GM23338 (cell line): ENCODE data around the gene PTGER4. TPM values are rescaled to one million over a fixed set of nuclear protein-coding genes. Genes with fewer than 3 reads are reported as not detected.
"Not testable (repeated sequence)": the region's sequence is repeated elsewhere in the genome, so short reads cannot be mapped to it uniquely, and the experiment has no call there.

ENCODE experiments used
- ATAC-seq: fragments of 200-7000 bp; cut with Tn5 transposase; 3 replicates; pipeline ENCODE4 v1.9.1; 2020
- DNase-seq: peaks from one replicate; pipeline ENCODE4 v3.0.0-alpha.2; 2015; ENCODE audit warnings: low spot score
- H2AFZ ChIP-seq: fragments of 200-600 bp; sonication (generic); 2 replicates; pipeline ENCODE4 v1.8.0; 2016; ENCODE audit warnings: antibody characterized with exemption, mild to moderate bottlenecking, moderate library complexity
- H3F3A ChIP-seq: fragments of 200-600 bp; sonication (generic); replicated peaks from 2 replicates; pipeline ENCODE4 v1.8.0; 2017; ENCODE audit warnings: antibody characterized with exemption, mixed run types, low read depth
- H3K27ac ChIP-seq: fragments of 200-600 bp; sonication (generic); 2 replicates; pipeline ENCODE4 v1.6.1; 2016; ENCODE audit warnings: low read depth
- H3K27me3 ChIP-seq: fragments of 200-600 bp; sonication (generic); 2 replicates; pipeline ENCODE4 v1.8.0; 2016; ENCODE audit warnings: mild to moderate bottlenecking, mixed run types, moderate library complexity; ENCODE audit not compliant: insufficient read depth
- H3K36me3 ChIP-seq: fragments of 200-600 bp; sonication (generic); 2 replicates; pipeline ENCODE4 v1.8.0; 2016; ENCODE audit warnings: mild to moderate bottlenecking; ENCODE audit not compliant: insufficient read depth
- H3K4me1 ChIP-seq: fragments of 200-600 bp; sonication (generic); 2 replicates; pipeline ENCODE4 v1.8.0; 2016; ENCODE audit warnings: mild to moderate bottlenecking, moderate library complexity; ENCODE audit not compliant: insufficient read depth
- H3K4me2 ChIP-seq: fragments of 200-600 bp; sonication (generic); 2 replicates; pipeline ENCODE4 v1.7.1; 2017; ENCODE audit warnings: mixed run types
- H3K4me3 ChIP-seq: fragments of 200-600 bp; sonication (generic); 2 replicates; pipeline ENCODE4 v1.6.1; 2016; ENCODE audit warnings: mixed run types
- H3K79me2 ChIP-seq: fragments of 200-600 bp; sonication (generic); replicated peaks from 2 replicates; pipeline ENCODE4 v1.8.0; 2017; ENCODE audit warnings: mild to moderate bottlenecking; ENCODE audit not compliant: insufficient read depth
- H3K9me2 ChIP-seq: fragments of 200-600 bp; sonication (generic); 2 replicates; pipeline ENCODE4 v1.8.0; 2017; ENCODE audit not compliant: insufficient read depth
- H4K20me1 ChIP-seq: fragments of 200-600 bp; sonication (generic); replicated peaks from 2 replicates; pipeline ENCODE4 v1.8.0; 2017; ENCODE audit warnings: mild to moderate bottlenecking; ENCODE audit not compliant: insufficient read depth
- H3K27ac Mint-ChIP-seq: 2 replicates; pipeline ENCODE4 v1.8.0; 2020; ENCODE audit warnings: inconsistent platforms, mild to moderate bottlenecking, moderate library complexity, mixed read lengths
- H3K27me3 Mint-ChIP-seq: 3 replicates; pipeline ENCODE4 v1.8.0; 2022; ENCODE audit warnings: low read depth, mild to moderate bottlenecking, moderate library complexity, mixed read lengths, inconsistent platforms; ENCODE audit not compliant: insufficient read depth, poor library complexity
- H3K36me3 Mint-ChIP-seq: 3 replicates; pipeline ENCODE4 v1.8.0; 2021; ENCODE audit warnings: low read depth, mild to moderate bottlenecking, inconsistent platforms, moderate library complexity, mixed read lengths
- H3K4me1 Mint-ChIP-seq: 3 replicates; pipeline ENCODE4 v1.8.0; 2020; ENCODE audit warnings: mild to moderate bottlenecking, inconsistent platforms, mixed read lengths
- H3K4me3 Mint-ChIP-seq: 3 replicates; pipeline ENCODE4 v1.8.0; 2021; ENCODE audit warnings: moderate library complexity, mild to moderate bottlenecking, inconsistent platforms, mixed read lengths
- H3K9me3 Mint-ChIP-seq: 3 replicates; pipeline ENCODE4 v1.8.0; 2020; ENCODE audit warnings: moderate library complexity, mild to moderate bottlenecking, inconsistent platforms, mixed read lengths
- CREB1 ChIP-seq: fragments of 250-450 bp; sonication (Bioruptor Pico); IDR thresholded peaks from 2 replicates; pipeline ENCODE4 v1.5.0; 2020; ENCODE audit warnings: low read depth, mild to moderate bottlenecking, moderate library complexity
- EZH2 ChIP-seq: fragments of 200-600 bp; sonication (generic); IDR thresholded peaks from one replicate; pipeline ENCODE4 v1.8.0; 2017; ENCODE audit warnings: antibody characterized with exemption, mild to moderate bottlenecking, low read depth; ENCODE audit not compliant: unreplicated experiment
- EZH2phosphoT487 ChIP-seq: fragments of 200-600 bp; sonication (generic); IDR thresholded peaks from one replicate; pipeline ENCODE4 v1.8.1; 2018; ENCODE audit warnings: antibody characterized with exemption; ENCODE audit not compliant: unreplicated experiment
- JUNB ChIP-seq: IDR thresholded peaks from one replicate; pipeline ENCODE4 v1.6.1; 2016; ENCODE audit warnings: antibody characterized with exemption; ENCODE audit not compliant: unreplicated experiment
- NANOG ChIP-seq: IDR thresholded peaks from 2 replicates; pipeline ENCODE4 v1.6.1; 2016; ENCODE audit warnings: antibody characterized with exemption, borderline replicate concordance
- POLR2AphosphoS5 ChIP-seq: IDR thresholded peaks from 2 replicates; pipeline ENCODE4 v1.6.1; 2016; ENCODE audit warnings: antibody characterized with exemption, low read depth
- REST ChIP-seq: IDR thresholded peaks from one replicate; pipeline ENCODE4 v1.6.1; 2018; ENCODE audit warnings: antibody characterized with exemption; ENCODE audit not compliant: unreplicated experiment
- ZNF114 ChIP-seq: fragments of 250-450 bp; sonication (Bioruptor Pico); IDR thresholded peaks from 2 replicates; pipeline ENCODE4 v1.5.0; 2020; ENCODE audit warnings: mild to moderate bottlenecking, moderate library complexity
- ZNF331 ChIP-seq: fragments of 250-450 bp; sonication (Bioruptor Pico); IDR thresholded peaks from 2 replicates; pipeline ENCODE4 v1.5.0; 2020; ENCODE audit warnings: low read depth, mild to moderate bottlenecking, moderate library complexity
- ZNF462 ChIP-seq: fragments of 250-450 bp; sonication (Bioruptor Pico); IDR thresholded peaks from 2 replicates; pipeline ENCODE4 v1.5.0; 2020; ENCODE audit warnings: mild to moderate bottlenecking, moderate library complexity
- polyA plus RNA-seq: library from polyadenylated mRNA; unstranded; fragments of >200 nt; fragmentation: Nextera tagmentation; extraction: Ambion mirVana; gene quantifications from 2 replicates; pipeline ENCODE4 v1.2.1, GENCODE V29; 2016
- total RNA-seq: library from RNA; depleted of rRNA; stranded (reverse); fragments of >200 nt; shearing (Covaris generic); gene quantifications from 2 replicates; pipeline ENCODE4 v1.2.3, GENCODE V29; 2014
- TF ChIP-seq, protein P1 (sequence below): IDR thresholded peaks from 2 replicates; pipeline ENCODE4 v1.6.1; 2016; ENCODE audit warnings: antibody characterized with exemption
- TF ChIP-seq, protein P2 (sequence below), 2 experiments: fragments of 200-600 bp in 1 of 2; sonication (generic) in 1 of 2; conservative IDR thresholded peaks; 2 replicates each; pipeline versions ENCODE4 v1.5.1 to v1.6.1; 2016 to 2017; ENCODE audit warnings: antibody characterized with exemption in 2 of 2, low read depth in 2 of 2, mild to moderate bottlenecking in 2 of 2, moderate library complexity in 1 of 2

The PTGER4 gene
- total and polyA plus RNA-seq, 2 experiments from 2014 or later = 0.82 to 4.4 TPM

DNA sequence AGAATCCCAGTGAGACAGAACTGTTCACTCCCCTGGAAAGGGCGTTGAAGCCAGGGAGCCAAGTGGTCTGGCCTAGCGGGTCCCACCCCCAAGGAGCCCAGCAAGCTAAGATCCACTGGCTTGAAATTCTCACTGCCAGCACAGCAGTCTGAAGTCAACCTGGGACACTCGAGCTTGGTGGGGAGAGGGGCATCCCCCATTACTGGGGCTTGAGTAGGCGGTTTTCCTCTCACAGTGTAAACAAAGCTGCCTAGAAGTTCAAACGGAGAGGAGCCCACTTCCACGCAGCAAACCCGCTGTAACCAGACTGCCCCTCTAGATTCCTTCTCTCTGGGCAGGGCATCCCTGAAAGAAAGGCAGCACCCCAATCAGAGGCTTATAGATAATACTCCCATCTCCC lies 45.1 kb upstream of the PTGER4 start (continued):
- TF ChIP-seq ZNF462 (no peak), EZH2phosphoT487 (no peak), NANOG (no peak), REST (no peak), POLR2AphosphoS5 (no peak), CREB1 (no peak), ZNF114 (no peak), ZNF331 (CRISPR knock-in tag) (no peak), JUNB (no peak), EZH2 (no peak)
- TF ChIP-seq, protein P1, sequence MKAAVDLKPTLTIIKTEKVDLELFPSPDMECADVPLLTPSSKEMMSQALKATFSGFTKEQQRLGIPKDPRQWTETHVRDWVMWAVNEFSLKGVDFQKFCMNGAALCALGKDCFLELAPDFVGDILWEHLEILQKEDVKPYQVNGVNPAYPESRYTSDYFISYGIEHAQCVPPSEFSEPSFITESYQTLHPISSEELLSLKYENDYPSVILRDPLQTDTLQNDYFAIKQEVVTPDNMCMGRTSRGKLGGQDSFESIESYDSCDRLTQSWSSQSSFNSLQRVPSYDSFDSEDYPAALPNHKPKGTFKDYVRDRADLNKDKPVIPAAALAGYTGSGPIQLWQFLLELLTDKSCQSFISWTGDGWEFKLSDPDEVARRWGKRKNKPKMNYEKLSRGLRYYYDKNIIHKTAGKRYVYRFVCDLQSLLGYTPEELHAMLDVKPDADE = no peak
- TF ChIP-seq, protein P2, sequence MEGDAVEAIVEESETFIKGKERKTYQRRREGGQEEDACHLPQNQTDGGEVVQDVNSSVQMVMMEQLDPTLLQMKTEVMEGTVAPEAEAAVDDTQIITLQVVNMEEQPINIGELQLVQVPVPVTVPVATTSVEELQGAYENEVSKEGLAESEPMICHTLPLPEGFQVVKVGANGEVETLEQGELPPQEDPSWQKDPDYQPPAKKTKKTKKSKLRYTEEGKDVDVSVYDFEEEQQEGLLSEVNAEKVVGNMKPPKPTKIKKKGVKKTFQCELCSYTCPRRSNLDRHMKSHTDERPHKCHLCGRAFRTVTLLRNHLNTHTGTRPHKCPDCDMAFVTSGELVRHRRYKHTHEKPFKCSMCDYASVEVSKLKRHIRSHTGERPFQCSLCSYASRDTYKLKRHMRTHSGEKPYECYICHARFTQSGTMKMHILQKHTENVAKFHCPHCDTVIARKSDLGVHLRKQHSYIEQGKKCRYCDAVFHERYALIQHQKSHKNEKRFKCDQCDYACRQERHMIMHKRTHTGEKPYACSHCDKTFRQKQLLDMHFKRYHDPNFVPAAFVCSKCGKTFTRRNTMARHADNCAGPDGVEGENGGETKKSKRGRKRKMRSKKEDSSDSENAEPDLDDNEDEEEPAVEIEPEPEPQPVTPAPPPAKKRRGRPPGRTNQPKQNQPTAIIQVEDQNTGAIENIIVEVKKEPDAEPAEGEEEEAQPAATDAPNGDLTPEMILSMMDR (conservative IDR thresholded peaks at IDR 0.05; ENCODE audit: low read depth in 2 of 2) = no peak

DNA sequence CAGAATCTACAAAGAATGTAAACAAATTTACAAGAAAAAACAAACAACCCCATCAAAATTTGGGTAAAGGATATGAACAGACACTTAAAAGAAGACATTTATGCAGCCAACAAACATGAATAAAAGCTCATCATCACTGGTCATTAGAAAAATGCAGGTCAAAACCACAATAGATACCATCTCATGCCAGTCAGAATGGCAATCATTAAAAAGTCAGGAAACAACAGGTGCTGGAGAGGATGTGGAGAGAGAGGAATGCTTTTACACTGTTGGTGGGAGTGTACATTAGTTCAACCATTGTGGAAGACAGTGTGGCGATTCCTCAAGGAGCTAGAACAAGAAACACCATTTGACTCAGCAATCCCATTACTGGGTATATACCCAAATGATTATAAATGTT lies 40.2 kb upstream of the PTGER4 start:
- not testable (repeated sequence) for DNase-seq
- peaks cover 10% of the 10 kb centered on the region; the same call in 2 of the 3 replicates for H3K9me3 Mint-ChIP-seq

More for the DNA sequence above, 40.2 kb upstream of the PTGER4 start:
- not testable (repeated sequence) for H3K36me3 Mint-ChIP-seq, H3K79me2 ChIP-seq, H3F3A ChIP-seq, H3K4me3 Mint-ChIP-seq, H3K27ac ChIP-seq, H3K4me2 ChIP-seq, H3K27me3 Mint-ChIP-seq, H3K27ac Mint-ChIP-seq, H4K20me1 ChIP-seq, H3K9me2 ChIP-seq, H3K36me3 ChIP-seq, H3K4me1 ChIP-seq, H3K4me1 Mint-ChIP-seq, H3K27me3 ChIP-seq, H2AFZ ChIP-seq, ATAC-seq, H3K4me3 ChIP-seq
